Urinary bladder (tissue), 4 donors: ENCODE measurements around the gene LBX2. TPM values are rescaled to one million over a fixed set of nuclear protein-coding genes. Genes with fewer than 3 reads are reported as not detected.

ENCODE experiments used
- DNase-seq: peaks from one replicate; pipeline ENCODE4 v3.0.0-alpha.2; 2015; ENCODE audit errors: extremely low spot score
- H3K27ac ChIP-seq: one replicate; pipeline ENCODE4 v1.5.1; 2013; ENCODE audit warnings: low read depth, mild to moderate bottlenecking, moderate library complexity
- H3K36me3 ChIP-seq: one replicate; pipeline ENCODE4 v1.6.1; 2013; ENCODE audit warnings: mild to moderate bottlenecking, moderate library complexity; ENCODE audit not compliant: insufficient read depth
- H3K4me1 ChIP-seq: one replicate; pipeline ENCODE4 v1.6.1; 2013; ENCODE audit warnings: mild to moderate bottlenecking, moderate library complexity; ENCODE audit not compliant: insufficient read depth
- H3K4me3 ChIP-seq: one replicate; pipeline ENCODE4 v1.5.1; 2013; ENCODE audit warnings: low read depth, low read length
- WGBS: extraction: QIAGEN DNeasy Blood & Tissue Kit; methylation state at CpG from one replicate; pipeline ENCODE4 v1.1.7; 2013; 5-methylcytosine and 5-hydroxymethylcytosine counted together
- polyA plus RNA-seq: library from polyadenylated mRNA; stranded (reverse); fragments of 200-250 nt; gene quantifications from one replicate; pipeline ENCODE4 v1.2.3, GENCODE V29; 2013
- total RNA-seq: library from RNA; depleted of rRNA; stranded (reverse); fragments of >200 nt; gene quantifications from one replicate; pipeline ENCODE4 v1.2.3, GENCODE V29; 2014
- donor health status: healthy with polysubstance abuse.
- donor health status: healthy.

Gene LBX2
- total and polyA plus RNA-seq, 2 donors, result 0.95 TPM

GRCh38 chr2:74515271-74515980 lies 16.0 kb upstream of the LBX2 start:
- DNase-seq, result no peak
- no peak overlapping the region for H3K27ac ChIP-seq
- WGBS, result 4% methylated on average over 60 of the region's 60 CpGs
- H3K4me3 ChIP-seq, result peak overlapping the region; percentile 22
- H3K4me1 ChIP-seq, result peaks cover 3% of the 10 kb centered on the region
- no peaks in the 10 kb centered on the region for H3K36me3 ChIP-seq

- H3K27ac ChIP-seq, result no peak within 1 kb of the TSS
- peaks cover 3% of the 10 kb centered on the region for H3K4me1 ChIP-seq
- no peak within 1 kb of the TSS for H3K4me3 ChIP-seq
- DNase-seq, result no peak
- H3K36me3 ChIP-seq, result no peaks in the 10 kb centered on the region
- WGBS, result 3% methylated on average over 82 of the region's 82 CpGs
Observed at GRCh38 chr2:74514368-74515270, 15.2 kb upstream of the LBX2 start, which contains the start of gene TLX2. Gene TLX2, plus strand, starts transcription at chr2:74514450. Its CDS starts 357 bp downstream, at chr2:74514807.

GRCh38 chr2:74513605-74514367 lies 14.4 kb upstream of the LBX2 start:
- H3K4me3 ChIP-seq, result no peak overlapping the region
- H3K4me1 ChIP-seq, result peaks cover 3% of the 10 kb centered on the region
- 4% methylated on average over 52 of the region's 52 CpGs for WGBS
- no peak for DNase-seq
- no peaks in the 10 kb centered on the region for H3K36me3 ChIP-seq
- H3K27ac ChIP-seq, result no peak overlapping the region

GRCh38 chr2:74512744-74513604 lies 13.6 kb upstream of the LBX2 start:
- Histone ChIP-seq H3K4me3 (no peak overlapping the region), H3K36me3 (no peaks in the 10 kb centered on the region), H3K4me1 (peaks cover 3% of the 10 kb centered on the region), H3K27ac (no peak overlapping the region)
- DNase-seq, result no peak
- 4% methylated on average over 36 of the region's 36 CpGs for WGBS

GRCh38 chr2:74511104-74511989 lies 11.9 kb upstream of the LBX2 start:
- Histone ChIP-seq H3K27ac (no peak overlapping the region), H3K4me1 (peaks cover 3% of the 10 kb centered on the region), H3K36me3 (no peaks in the 10 kb centered on the region), H3K4me3 (no peak overlapping the region)
- no peak for DNase-seq
- WGBS, result 30% methylated on average over 11 of the region's 11 CpGs

GRCh38 chr2:74510272-74510671 lies 10.9 kb upstream of the LBX2 start:
- H3K27ac ChIP-seq, result no peak overlapping the region
- H3K4me1 ChIP-seq, result peaks cover 3% of the 10 kb centered on the region
- 75% methylated on average over 4 of the region's 4 CpGs for WGBS
- H3K4me3 ChIP-seq, result no peak overlapping the region
- H3K36me3 ChIP-seq, result no peaks in the 10 kb centered on the region
- DNase-seq, result no peak

GRCh38 chr2:74507926-74508520 lies 8.6 kb upstream of the LBX2 start:
- no peak for DNase-seq
- no peaks in the 10 kb centered on the region for H3K36me3 ChIP-seq
- no peaks in the 10 kb centered on the region for H3K4me1 ChIP-seq
- H3K27ac ChIP-seq, result peak overlapping the region; percentile 65
- peak overlapping the region; percentile 54 for H3K4me3 ChIP-seq
- 10% methylated on average over 38 of the region's 38 CpGs for WGBS

- Histone ChIP-seq H3K36me3 (no peaks in the 10 kb centered on the region), H3K4me1 (no peaks in the 10 kb centered on the region), H3K4me3 (peak within 1 kb of the TSS; percentile 54), H3K27ac (peak within 1 kb of the TSS; percentile 95)
- peak; percentile 97 for DNase-seq
- under 1% methylated on average over 56 of the region's 56 CpGs for WGBS
Observed at GRCh38 chr2:74507145-74507925, 7.9 kb upstream of the LBX2 start, which contains the start of gene PCGF1. Gene PCGF1, minus strand, starts transcription at chr2:74507695. Its CDS starts 27 bp downstream, at chr2:74507668.

GRCh38 chr2:74505448-74506246 lies 6.2 kb upstream of the LBX2 start:
- H3K4me1 ChIP-seq, result no peaks in the 10 kb centered on the region
- 96% methylated on average over 14 of the region's 14 CpGs for WGBS
- no peak overlapping the region for H3K27ac ChIP-seq
- DNase-seq, result no peak
- H3K36me3 ChIP-seq, result no peaks in the 10 kb centered on the region
- H3K4me3 ChIP-seq, result no peak overlapping the region

- Histone ChIP-seq H3K4me1 (no peaks in the 10 kb centered on the region), H3K27ac (no peak overlapping the region)
Observed at GRCh38 chr2:74504591-74504990, 5.2 kb upstream of the LBX2 start.

More at GRCh38 chr2:74504591-74504990, 5.2 kb upstream of the LBX2 start:
- Histone ChIP-seq H3K4me3 (no peak overlapping the region), H3K36me3 (no peaks in the 10 kb centered on the region)
- 95% methylated on average over 3 of the region's 3 CpGs for WGBS
- DNase-seq, result no peak
